Activated CD4-positive, alpha-beta T cell treated with anti-CD3 and anti-CD28 coated beads, Interleukin-2, amount 50 U/mL, for 4 hours (primary cell): ENCODE data around the gene BMPR1A.
"Not testable (repeated sequence)": the region's sequence is repeated elsewhere in the genome, so short reads cannot be mapped to it uniquely, and the experiment has no call there.

Experiments used
- DNase-seq, 2 experiments: peaks; one replicate each; pipeline ENCODE4 v3.0.0-alpha.2; 2020

The BMPR1A gene

DNA sequence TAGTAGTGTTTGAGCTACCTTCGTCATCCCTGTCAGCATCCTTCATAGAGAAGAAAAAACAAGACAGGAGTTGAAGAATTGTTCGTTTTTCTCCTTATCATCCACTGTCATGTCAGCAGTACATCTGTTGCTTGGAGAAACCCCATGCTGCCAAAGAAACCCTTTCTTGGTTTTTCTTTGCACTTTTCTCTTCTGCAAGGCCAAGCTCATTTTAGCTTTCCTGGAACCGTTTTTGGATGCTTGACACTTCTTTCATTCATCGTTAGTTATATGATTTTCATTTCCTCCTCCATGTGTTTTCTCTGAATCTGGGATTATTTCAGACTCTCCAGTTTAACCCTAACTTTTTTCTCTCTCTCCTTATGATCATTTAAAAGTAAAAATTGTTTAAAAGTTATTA is 142.1 kb downstream of the BMPR1A start:
- no peak for DNase-seq

DNA sequence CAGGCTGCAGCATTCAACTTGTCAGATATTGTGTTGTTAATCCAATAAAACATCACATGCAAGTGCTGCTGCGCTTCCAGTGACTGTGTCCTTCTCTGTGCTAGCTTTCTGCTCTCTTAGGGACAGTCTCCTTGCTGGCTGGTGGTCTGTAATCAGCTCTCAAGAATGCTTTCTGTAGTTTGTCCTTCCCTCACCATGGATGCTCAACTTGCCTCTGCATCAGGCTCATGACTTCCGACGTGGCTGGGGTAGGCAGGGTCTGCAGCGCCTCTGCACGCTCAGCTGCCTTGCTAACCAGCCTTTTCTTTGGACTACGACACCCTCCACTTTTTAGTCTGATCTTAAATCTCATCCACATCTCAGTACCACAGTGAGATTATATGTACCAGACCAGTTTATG is 142.7 kb downstream of the BMPR1A start:
- no peak for DNase-seq

DNA sequence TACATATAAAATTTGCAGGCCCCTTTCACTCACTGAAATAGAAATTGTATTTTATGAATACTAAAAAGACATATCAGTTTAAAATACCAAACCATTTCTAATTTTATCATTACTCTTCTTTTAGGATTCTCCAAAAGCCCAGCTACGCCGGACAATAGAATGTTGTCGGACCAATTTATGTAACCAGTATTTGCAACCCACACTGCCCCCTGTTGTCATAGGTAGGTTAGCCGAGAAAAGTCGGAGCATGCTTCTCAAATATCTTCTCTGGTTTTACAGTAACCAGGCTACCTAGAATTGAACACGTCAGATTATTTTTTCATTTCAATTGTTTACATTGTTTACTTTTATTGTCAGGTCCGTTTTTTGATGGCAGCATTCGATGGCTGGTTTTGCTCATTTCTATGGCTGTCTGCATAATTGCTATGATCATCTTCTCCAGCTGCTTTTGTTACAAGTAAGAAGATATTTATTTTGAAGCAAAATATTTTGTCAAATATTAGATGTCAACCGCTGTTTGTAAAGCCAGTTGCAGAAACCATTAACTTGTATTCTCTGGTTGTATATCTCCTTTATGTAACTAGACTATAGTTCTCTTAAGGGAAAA is 143.4 kb downstream of the BMPR1A start:
- peak; percentile 7 to 18 for DNase-seq

DNA sequence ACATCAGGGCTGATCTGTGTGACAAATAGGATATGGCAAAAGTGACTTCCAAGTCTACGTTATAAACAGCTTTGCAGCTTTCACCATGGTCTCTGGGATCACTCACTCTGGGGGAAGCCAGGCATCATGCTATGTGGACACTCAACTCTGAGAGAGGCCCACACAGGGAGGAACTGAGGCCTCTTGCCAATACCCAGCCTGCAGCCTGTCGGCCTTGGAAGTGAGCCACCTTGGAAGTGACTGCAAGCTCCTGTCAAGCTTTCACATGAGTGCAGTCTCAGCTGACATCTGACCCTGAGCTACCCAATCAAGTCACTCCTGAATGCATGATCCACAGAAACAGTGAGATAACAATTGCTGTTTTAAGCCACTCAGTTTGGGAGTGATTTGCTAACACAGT is 144.5 kb downstream of the BMPR1A start:
- no peak for DNase-seq

DNA sequence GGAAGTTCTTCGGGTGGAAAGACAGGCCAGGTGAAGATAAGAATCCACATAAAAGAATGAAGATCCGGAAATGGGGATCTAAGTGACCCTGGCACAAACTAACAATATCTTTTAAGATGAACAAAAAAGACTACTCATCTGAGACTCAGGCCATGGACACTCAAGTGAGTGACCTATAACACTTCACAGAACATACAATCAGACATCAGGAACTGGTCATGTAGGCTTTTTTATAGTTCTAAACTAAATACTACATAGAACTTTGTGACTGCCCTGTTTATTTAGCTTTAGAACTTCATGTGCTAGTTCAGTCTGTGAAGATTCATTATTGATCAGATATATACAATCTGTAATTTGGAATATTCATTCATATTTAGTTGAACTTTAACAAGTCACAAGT is 148.2 kb downstream of the BMPR1A start:
- DNase-seq, result no peak

DNA sequence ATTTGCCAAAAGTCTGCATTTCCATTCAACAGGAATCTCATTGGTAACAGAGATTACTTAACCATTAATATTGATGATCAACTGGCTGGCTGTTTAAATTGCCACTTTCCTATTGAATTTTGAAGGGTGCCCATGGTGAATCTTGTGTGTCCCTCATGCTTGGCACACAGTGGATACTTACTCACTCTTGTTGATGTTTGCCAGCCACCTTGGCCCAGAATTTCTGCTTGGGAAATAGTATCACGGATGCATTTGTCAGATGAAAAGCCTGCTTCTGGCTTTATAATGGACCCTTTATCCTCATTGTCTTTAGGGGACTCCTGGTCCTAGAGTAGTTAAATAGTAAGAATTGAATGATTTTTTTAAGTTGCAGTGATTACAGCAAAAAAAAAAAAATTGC is 149.0 kb downstream of the BMPR1A start:
- DNase-seq, result no peak

DNA sequence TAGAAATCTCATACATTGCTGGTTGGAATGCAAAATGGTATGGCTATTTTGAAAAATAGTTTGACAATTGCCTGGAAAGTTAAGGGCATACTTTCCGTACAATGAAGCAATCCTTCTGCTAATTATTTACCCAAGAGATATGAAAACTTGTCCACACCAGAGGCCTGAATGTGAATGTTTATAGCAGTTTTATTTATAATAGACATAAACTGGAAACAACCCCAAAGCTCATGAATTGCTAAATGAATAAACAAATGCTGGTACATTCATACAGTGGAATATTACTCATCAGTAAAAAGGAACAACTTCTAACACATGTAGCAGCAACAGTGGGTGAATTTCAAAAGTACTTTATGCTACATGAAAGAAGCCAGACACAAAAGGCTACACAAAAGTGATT is 158.3 kb downstream of the BMPR1A start:
- no peak for DNase-seq

DNA sequence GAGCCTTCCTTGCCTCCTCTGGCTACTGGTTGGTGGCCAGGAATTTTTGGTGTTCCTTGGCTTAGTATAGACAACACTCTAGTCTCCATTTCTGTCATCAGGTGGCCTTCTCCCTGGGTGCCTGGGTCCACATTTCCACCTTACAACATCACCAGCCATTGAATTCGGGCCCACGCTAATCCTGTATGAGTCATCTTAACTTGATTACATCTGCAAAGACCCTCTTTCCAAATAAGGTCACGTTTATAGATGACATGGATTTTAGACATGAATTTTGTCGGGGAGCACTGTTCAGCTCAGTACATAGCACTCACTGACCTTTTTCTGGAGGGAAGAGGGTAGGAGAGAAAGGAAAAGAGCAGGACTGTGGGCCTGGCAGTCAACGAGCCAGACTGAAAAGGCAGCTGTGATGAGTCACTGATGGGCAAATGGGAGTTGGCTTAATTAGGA is 161.6 kb downstream of the BMPR1A start:
- no peak for DNase-seq

DNA sequence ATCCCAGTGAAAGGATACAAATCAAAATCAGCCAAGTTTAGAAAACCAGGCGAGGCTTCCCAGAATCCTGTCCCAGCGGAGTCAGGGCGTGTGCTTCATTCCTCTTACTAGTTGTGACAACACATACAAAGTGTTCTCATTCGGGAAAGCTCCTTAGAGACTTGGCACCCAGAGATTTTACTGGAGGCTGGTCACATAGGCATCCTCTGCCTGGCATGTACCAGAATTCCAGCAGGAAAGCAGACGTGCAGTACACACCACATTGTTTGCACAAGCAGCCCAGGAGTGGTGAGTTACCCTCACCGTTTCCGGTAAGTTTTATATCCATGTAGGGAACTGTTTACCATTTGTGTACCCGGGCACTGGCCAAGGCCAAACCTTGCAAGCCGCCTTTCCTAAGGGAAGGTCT is 166.1 kb downstream of the BMPR1A start:
- no peak for DNase-seq

DNA sequence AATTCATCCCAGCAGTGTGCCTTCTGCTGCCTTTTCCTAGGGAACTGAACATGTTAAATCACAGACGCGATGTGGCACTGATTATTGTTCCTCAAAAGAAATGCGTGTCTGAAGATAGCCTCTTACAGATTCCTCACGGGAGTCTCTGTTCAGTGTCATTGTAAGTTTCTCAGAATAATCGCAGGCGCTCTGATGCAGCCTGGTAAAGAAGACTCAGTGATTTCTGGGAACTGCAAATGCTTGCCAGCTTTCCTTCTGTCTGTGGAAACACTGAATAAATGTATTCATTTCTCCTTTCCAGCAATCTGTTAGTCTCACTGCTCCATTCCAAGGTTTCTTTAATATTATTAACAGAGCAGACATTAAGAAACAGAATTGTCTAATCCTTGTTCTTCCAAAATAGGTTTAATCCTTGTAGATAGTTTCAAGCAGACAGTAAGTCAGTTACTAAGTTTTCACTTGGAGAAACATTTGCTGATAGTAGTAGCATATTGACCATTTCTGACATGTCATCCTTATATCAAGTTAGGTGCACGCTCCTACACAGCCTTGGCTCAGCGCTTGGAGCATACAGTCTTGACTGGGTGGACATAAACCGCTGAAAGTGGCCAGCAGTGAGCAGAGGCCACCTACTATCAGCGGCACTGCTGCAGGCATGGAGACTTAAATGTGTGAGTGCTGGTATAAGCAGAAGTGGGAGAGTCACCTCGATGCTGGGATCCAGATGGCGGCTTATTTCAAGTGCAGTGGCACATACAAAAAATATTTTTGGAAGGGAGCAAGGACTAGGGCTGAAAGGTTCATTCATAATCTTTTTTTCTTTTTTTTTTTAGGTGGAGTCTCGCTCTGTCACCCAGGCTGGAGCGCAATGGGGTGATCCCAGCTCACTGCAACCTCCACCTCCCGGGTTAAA is 173.3 kb downstream of the BMPR1A start:
- DNase-seq, result no peak

DNA sequence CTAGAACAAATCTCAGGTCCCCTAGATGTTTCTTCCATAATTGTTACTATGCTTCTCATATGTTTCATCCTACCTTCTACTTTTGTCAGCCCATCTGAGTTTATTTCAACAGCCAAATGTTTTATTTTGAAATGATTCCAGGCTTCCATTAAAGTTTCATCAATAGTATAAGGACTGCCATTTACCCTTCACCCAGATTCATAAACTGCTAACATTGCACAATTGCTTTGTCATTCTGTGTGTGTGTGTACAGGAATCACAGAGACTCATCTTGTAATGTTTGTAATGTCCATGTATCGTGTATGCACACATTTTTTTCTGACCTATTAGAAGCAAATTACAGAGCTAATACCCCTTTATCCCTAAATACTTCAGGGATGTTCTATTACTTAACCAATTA is 175.5 kb downstream of the BMPR1A start:
- DNase-seq, result no peak

DNA sequence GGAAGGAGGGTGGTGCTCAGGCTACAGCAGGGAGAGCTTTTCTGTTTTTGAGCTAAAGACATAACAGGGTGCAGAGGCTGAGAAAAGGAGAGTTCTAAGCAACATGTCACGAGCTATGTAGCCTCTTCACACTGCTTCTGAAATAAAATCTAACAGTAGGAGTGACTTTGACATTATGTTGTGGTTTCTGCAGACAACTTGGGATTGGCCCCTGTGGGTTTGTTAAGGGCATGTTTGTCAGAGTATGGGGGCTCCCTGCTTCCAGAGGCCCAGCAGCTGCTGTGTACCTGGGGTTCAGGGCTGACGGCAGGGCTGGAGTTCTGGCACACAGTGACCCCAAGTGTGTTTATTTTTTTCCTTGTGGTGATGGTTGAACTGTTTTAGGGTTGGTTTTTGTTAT is 176.3 kb downstream of the BMPR1A start:
- no peak for DNase-seq

DNA sequence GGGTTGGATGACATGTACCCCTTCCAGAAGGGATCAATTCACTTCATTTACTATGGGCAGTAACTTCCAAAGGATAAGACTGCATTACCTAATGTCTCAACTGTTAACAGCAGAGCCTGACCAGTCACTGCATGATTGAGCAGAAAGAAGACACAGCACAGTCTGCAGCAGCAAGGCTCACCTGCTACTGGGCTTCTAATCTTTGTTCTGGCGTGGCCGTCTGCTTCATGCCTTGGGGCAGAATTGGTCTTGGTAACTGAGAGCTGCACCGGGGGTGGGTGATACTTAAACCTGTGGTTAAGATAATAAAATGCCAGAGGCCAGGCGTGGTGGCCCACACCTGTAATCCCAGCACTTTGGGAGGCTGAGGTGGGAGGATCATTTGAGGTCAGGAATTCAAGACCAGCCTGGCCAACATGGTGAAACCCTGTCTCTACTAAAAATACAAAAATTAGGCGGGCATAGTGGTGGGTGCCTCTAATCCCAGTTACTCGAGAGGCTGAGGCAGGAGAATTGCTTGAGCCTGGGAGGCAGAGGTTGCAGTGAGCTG is 177.8 kb downstream of the BMPR1A start:
- DNase-seq, result not testable (repeated sequence)

DNA sequence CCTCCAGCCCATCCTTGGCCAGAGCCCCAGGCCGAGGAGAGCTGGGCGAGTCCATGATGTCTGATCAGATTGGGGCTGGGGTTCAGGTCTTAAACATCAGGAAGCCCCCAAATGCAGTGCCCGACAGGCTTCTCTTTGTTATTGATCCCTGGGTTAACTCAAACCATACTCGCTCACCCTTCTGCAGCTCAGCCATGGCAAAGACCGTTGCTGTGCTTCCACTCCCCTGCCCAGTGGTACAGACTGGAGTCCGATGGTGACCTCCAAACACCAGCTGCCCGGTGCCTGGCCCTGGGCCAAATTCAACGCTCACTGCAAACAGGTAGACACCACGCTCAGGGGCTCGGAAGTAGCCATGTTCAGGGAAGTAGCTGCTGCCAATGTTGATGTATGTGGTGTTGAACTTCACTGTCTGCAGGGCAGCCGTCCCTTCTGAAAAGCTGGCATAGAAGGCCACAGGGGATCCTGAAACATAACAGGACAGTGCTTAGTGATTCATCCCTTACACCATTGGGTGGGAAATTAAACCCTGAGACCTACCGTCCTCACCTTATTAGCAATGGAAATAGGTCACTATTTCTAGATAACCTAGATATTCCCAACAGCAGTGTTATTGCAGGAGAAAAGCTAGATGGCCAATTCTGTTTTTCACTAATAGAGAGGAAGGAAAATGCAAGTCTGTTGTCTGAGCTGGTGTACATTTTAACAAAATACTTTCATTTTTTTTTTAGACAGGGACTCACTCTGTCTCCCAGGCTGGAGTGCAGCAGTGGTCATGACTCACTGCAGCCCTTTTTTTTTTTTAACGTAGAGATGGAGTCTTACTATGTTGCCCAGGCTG is 180.5 kb downstream of the BMPR1A start:
- DNase-seq, result no peak

DNA sequence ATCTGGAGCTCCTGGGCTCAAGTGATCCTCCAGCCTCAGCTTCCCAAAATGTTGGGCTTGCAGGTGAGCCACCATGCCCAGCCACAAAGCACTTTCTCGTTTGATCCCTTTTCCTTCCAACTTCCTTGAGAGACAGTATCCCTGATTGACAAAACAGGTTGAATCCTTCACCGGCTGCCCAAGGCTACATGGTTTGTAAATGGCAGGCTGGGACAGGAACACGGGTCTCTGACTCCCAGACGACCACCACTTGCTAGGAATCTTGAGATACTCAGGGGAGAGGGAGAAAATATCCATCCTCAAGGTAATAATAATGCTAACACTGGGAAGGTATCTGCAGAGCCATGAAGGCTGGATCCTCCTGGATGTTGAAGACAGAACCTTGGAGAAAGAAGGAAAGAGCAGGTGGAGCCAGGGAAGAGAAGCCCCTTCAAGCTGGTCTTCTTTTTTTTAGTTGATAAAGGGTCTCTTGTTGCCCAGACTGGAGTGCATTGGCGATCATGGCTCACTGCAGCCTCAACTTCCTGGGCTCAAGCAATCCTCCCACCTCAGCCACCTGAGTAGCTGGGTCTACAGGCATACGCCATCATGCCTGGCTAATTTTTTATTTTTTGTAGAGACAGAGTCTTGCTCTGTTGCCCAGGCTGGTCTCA is 181.2 kb downstream of the BMPR1A start:
- DNase-seq, result no peak

DNA sequence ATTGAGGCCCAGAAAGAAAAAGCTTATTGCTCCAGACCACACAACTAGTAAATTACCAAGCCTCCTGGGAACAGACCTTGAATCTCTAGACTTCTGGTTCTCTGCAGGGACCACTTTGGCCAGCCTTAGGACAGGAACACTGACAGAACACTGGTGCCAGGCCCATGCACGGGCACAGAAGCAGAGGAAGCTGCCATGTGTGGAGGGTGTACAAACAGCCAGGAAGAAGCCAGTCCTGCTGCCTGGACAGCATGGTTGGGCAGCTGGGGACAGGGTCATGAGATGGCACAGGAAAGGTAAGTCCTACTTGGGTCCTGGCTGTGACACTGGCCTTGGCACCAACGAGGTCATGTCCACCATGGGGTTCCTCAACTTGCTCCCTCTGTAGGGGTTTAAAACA is 181.8 kb downstream of the BMPR1A start:
- DNase-seq, result no peak

DNA sequence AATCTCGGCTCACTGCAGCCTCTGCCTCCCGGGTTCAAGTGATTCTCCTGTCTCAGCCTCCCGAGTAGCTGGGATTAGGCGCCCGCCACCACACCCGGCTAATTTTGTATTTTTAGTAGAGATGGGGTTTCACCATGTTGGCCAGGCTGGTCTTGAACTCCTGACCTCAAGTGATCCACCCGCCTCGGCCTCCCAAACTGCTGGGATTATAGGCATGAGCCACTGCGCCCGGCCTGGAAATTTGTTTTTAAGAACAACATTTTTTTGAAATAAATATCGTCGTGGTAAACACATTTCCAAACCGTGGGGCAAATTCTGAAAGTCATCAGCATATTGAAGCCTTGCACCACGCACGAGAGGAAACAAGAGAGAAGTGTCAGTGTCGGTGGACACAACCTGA is 183.7 kb downstream of the BMPR1A start:
- not testable (repeated sequence) for DNase-seq

DNA sequence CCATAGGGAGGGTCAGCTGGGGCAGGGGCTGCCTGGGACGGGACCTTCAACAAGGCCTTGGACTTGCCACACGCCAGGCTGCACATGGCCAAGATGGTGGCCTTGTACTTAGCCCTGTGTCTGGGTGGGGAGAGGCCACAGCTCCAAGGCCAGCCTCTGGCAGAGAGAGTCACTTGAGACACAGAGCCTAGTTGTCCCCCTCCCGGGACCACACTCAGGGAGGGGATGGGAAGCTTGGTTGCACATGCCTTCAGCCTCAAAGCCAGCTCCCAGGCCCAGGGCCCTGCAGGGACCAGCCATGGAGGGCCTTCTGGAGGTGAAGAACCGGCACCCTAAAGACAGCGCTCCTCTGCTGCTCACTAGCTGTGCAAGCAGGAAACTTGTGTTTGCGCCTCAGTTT is 184.3 kb downstream of the BMPR1A start:
- no peak for DNase-seq

DNA sequence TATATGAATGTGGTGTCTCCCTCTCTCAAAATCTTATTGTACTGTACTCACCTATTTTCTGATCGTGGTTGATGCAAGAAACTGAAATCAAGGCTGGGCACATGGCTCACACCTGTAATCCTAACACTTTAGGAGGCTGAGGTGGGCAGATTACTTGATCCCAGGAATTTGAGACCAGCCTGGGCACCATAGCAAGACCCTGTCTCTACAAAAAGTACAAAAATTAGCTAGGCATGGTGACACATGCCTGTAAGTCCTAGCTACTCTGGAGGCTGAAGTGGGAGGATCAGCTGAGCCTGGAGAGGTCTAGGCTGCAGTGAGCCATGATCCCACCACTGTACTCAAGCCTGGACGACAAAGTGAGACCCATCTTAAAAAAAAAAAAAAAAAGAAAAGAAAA is 185.0 kb downstream of the BMPR1A start:
- no peak for DNase-seq

DNA sequence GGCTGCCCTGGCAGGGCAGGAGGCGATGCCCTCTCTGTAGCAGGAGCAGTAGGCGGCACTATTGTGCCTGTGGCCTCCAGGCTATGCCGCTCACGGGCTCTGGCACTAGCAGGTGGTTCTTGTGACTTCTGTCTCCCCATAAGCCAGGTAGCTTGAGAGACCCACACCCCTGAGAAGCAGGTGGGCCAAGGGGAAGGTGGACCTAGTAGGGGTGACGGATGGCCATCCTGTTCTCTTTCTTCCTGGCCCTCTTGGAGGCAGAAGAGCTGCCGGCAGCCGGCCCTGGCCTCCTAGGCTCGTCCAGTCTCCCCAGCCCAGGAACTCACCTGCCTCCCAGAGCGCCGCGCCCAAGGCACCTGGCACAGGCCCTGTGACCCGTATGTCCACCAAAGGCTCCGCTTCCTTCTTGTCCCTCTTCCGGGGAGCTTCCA is 185.6 kb downstream of the BMPR1A start:
- no peak for DNase-seq

DNA sequence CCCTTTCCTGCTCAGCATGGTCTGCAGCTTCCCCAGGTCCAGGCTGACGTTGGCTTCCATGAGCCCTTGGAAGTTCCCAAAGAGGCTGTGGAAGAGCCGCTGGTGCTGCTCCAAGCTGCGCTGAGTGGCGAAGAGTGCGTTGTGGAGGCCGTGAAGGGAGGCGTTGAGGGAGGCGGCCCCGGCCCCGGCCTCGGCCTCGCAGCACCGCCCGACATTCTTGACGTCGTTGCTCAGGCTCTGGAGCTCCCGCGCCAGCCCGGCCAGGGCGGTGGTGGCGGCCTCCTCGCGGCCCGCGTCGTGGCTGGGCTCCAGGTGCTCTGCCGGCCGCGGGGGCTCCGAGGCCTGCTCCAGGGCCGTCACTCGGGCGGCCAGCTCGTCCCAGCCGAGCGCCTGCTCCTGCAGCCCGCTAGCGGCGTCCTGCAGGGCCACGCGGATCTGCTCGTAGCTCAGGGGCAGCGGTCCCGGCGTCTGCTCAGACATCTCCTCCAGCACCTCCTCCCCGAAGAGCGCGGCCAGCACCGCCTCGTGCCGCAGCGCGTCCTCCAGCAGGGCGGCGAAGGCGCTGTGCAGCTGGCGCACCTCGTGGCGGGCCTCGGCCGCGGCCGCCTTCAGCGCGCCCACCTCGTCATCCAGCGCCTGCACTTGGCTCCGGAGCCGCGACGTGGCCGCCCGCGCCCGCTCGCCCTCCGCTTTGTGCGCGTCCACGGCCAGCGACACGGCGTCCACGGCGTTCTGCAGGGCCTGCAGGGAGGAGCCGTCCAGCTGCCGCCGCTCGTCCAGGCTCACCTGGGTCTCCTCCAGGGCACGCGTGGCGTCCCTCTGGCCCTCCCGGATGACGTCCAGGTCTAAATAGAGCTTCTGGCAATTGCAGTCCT is 186.3 kb downstream of the BMPR1A start:
- DNase-seq, result no peak
